NT2/D1 (cell line): ENCODE measurements around the gene ENPP1.

ENCODE experiments used
- SUZ12 ChIP-seq: IDR thresholded peaks from 2 replicates; pipeline ENCODE4 v1.6.1; 2011; ENCODE audit not compliant: insufficient read length, insufficient read depth; ENCODE audit errors: extremely low read depth
- YY1 ChIP-seq: IDR thresholded peaks from 2 replicates; pipeline ENCODE4 v1.6.1; 2011; ENCODE audit not compliant: insufficient read length, insufficient read depth
- ZNF274 ChIP-seq: IDR thresholded peaks from 2 replicates; pipeline ENCODE4 v1.6.1; 2011; ENCODE audit warnings: mild to moderate bottlenecking, low read depth, low read length

- TF ChIP-seq YY1 (no peak), SUZ12 (no peak), ZNF274 (no peak)
Observed at GRCh38 chr6:131831392-131831791, 23.6 kb downstream of the ENPP1 start.
